GM19452 (cell line): Measurements from ENCODE around the gene NTNG1.

Source experiments
- ATAC-seq: cut with Tn5 transposase; IDR thresholded peaks from one replicate; pipeline ENCODE4 v1.9.1; 2021; ENCODE audit not compliant: unreplicated experiment

NTNG1 gene

GRCh38 chr1:107254306-107254705 lies 113.5 kb downstream of the NTNG1 start:
- no peak for ATAC-seq

GRCh38 chr1:107255469-107255868 lies 114.6 kb downstream of the NTNG1 start:
- no peak for ATAC-seq

- no peak for ATAC-seq
Observed at GRCh38 chr1:107262467-107263286, 121.8 kb downstream of the NTNG1 start.

GRCh38 chr1:107263291-107263915 lies 122.6 kb downstream of the NTNG1 start:
- no peak for ATAC-seq

- ATAC-seq = no peak
Observed at GRCh38 chr1:107264007-107264406, 123.2 kb downstream of the NTNG1 start.

- ATAC-seq = no peak
Observed at GRCh38 chr1:107264561-107264960, 123.7 kb downstream of the NTNG1 start.

- no peak for ATAC-seq
Observed at GRCh38 chr1:107267489-107267888, 126.7 kb downstream of the NTNG1 start.

GRCh38 chr1:107272321-107272720 lies 131.5 kb downstream of the NTNG1 start:
- no peak for ATAC-seq

GRCh38 chr1:107273515-107273914 lies 132.7 kb downstream of the NTNG1 start:
- no peak for ATAC-seq

- no peak for ATAC-seq
Observed at GRCh38 chr1:107274227-107274626, 133.4 kb downstream of the NTNG1 start.

- ATAC-seq = no peak
Observed at GRCh38 chr1:107276247-107276646, 135.4 kb downstream of the NTNG1 start.

GRCh38 chr1:107277022-107277421 lies 136.2 kb downstream of the NTNG1 start:
- ATAC-seq = no peak

- ATAC-seq = no peak
Observed at GRCh38 chr1:107286125-107286524, 145.3 kb downstream of the NTNG1 start.

GRCh38 chr1:107291987-107292386 lies 151.1 kb downstream of the NTNG1 start:
- ATAC-seq = no peak

GRCh38 chr1:107293901-107294613 lies 153.2 kb downstream of the NTNG1 start:
- no peak for ATAC-seq

GRCh38 chr1:107294686-107295085 lies 153.8 kb downstream of the NTNG1 start:
- ATAC-seq = no peak

- no peak for ATAC-seq
Observed at GRCh38 chr1:107297681-107298080, 156.8 kb downstream of the NTNG1 start.

GRCh38 chr1:107298526-107298925 lies 157.7 kb downstream of the NTNG1 start:
- no peak for ATAC-seq

GRCh38 chr1:107299521-107299920 lies 158.7 kb downstream of the NTNG1 start:
- ATAC-seq = no peak

- ATAC-seq = no peak
Observed at GRCh38 chr1:107309962-107310361, 169.1 kb downstream of the NTNG1 start.

- no peak for ATAC-seq
Observed at GRCh38 chr1:107315652-107316051, 174.8 kb downstream of the NTNG1 start.

GRCh38 chr1:107318932-107319331 lies 178.1 kb downstream of the NTNG1 start:
- no peak for ATAC-seq
